G401 (cell line): ENCODE results near the gene OR8D1. TPM values are rescaled to one million over a fixed set of nuclear protein-coding genes. Genes with fewer than 3 reads are reported as not detected.

ENCODE experiments used
- DNase-seq: peaks from one replicate; pipeline ENCODE4 v3.0.0-alpha.2; 2015; ENCODE audit warnings: low spot score
- in situ Hi-C: cut with HindIII; loops from 2 replicates; pipeline ENCODE4 v1.10.0; 2016; ENCODE audit warnings: low sequenced_read_pairs, mixed read lengths
- total RNA-seq: library from RNA; depleted of rRNA; stranded (reverse); fragments of >200 nt; shearing (Covaris generic); gene quantifications from 2 replicates; pipeline ENCODE4 v1.2.3, GENCODE V29; 2014; rRNA removed

The OR8D1 gene
- total RNA-seq, result not detected in 2 replicates

DNA sequence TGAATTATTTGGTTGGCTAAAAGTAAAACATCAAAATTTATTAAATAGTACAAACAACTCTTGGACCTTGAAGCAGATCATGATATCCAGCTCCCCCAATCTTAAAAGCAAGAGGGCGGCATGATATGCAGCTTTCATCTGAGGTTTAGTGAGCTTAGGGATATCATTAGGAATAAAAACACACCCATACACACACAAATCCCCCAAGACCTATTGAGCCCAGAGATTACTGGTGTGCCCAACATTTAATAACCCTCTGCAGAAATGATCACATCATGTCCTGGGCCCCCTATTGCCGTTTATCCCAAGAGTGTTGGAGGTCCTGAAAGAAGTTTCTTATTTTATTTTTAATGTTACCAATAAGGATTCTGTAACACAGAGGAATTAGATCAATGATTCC is at the start of gene OR8D1:
Gene OR8D1, minus strand, starts transcription at position 101 of the 400 bp plus-strand sequence. CDS start 3,183 bp downstream, outside the sequence.
- in situ Hi-C loops, result no loop called here
- DNase-seq, result no peak

DNA sequence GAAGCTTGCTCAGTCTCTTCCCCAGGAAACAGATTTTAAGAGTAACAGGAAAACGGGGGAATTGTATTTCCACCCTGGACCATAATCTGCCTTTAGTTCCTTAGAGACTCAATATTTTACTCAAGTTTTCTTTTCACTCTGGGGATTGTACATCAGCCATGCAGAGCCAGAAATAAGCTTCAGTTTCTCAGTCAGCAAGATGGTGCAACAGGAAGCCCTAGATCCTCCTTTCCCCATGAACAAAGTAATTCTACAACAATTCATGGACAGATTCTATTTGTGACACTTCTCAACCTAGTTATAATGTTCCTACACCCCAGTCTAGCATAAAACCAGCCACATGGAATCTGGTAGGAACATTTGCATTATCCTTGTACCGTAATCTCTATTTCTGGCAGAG is 45.8 kb upstream of the OR8D1 start:
- DNase-seq, result no peak
- in situ Hi-C loops, result no loop called here

DNA sequence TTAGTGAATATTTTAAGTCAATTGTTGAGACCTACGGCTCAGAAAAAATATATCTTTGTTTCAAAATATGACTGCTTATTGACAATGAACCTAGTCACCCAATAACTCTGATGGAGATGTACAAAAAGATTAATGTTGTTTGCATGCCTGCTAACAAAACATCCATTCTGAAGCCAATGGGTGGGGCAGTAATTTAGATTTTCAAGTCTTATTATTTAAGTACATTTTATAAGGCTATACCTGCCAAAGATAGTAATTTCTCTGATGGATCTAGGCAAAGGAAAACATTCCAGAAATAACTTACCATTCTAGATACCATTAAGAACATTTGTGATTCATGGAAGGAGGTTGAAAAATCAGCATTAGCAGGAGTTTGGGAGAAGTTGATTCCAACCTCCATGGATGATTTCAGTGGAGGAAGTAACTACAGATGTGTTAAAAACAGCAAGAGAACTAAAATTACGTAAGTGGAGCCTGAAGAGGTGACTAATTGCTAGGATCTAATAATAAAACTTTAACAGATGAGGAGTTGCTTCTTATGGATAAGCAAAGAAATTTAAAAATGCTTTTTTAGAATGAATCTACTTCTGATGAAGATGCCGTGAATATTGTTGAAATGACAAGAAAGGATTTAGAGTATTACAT is 32.7 kb upstream of the OR8D1 start:
- in situ Hi-C loops, result no loop called here
- no peak for DNase-seq

DNA sequence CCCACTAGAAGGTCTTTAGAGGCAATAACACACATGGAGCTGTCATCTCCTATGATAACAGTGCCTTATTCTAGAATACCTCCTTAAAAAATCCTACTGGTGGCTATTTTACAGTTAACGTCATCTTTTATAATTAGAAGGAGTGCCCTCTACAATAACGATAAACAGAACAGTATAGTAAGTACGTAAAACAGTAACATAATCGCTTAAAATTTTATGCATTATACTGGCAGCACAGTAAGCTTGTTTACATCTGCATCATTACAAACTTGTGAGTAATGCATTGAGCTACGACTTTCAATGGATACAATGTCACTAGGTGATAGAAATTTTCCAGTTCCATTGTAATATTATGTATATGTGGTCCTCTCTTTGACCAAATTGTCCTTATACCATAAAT is 30.6 kb upstream of the OR8D1 start:
- in situ Hi-C loops, result no loop called here
- no peak for DNase-seq

DNA sequence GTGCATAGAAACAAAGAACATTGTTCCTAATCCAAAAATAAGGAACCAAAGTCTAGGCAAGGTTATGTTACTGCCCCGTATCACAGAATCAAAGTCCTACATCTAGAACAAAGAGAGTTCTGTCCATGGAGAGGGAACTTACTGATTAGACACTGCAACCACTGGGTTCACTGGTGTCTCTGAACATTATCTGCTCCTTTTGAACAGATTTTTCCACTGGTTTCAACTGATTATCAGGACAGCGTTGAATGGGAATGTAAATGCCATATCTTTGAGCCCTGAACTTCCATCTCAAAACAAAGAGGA is 26.3 kb upstream of the OR8D1 start:
- in situ Hi-C loops, result no loop called here
- no peak for DNase-seq

DNA sequence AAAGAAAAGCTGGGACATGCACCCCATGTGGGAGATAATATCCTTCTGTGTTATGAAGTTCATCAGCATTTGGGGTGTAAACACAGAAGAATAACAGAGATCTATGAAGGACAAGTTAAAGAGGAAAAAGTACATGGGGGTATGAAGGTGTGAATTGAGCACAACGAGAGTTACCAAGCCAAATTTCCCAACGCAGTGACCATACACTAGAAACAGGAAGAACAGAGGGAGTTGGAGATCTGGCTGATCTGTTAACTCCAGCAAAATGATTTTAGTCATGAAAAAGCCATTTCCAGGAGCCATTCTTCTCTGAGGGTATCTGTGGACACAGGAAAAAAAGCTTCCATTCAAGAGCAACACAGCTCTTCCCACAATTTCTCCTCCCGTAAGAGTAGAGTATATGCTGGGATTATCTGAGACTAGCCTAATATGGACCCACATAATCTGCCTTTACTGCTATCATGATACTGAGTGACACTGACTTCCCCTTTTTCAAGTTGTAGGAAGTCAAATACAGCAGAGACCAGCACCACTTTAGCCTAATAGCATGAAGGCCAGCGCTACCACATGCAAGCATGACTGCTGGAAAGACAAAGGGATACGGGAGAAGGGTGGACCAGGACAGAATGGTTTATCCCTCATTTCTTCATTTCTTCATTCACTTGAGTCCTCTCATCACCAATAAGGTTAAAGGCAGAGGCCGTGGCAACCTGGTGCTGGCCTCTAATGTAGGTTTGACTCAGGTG is 25.8 kb upstream of the OR8D1 start:
- in situ Hi-C loops, result no loop called here
- DNase-seq, result no peak

DNA sequence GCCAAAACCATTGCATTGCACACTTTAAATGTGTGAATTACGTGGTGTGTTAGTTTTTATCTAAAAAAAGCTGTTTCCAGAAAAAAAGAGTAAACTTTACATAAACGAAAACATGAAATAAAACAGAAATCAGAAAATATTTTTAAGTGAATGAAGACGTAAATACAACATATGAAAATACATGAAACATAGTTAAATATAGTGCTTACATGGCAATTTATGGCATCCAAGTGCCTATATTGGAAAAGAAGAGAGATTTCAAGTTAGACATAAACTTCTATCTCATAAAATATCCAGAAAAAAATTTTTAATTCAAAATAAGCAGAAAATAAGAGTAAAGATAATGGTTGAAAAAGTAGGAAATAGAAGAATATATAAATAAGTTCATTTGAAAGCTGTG is 18.1 kb upstream of the OR8D1 start:
- DNase-seq, result no peak
- in situ Hi-C loops, result no loop called here

DNA sequence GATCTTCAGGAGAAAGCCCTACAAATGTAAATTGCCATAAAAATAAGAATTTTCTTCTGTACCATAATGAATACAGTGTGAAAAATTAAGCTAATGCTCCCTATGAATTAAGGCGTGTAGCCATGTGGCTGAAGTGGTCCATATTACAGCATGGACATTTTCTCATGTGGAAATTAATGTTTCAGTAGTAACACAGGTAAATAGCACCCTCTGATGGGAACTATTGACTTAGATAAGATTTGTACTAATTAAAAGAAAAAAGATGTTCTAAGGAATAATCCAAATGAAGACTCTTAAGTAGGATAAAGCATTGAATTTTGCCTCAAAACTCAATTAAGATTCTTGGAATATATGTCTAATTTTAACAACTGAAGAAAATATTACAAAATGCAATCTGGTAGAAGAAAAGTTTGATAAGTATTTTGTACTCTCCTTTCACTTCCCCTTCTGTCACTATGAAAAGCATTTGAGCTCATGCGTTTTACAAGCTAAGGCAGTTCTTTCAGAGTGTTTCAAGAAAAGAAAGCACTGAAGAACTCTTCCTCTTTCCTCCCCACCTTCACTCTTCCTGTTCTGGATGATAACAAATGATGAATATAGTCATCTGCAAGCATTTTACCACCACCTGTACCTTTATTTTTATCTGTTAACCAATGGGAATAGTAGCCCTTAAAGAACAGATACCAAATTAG is 16.2 kb upstream of the OR8D1 start:
- in situ Hi-C loops, result no loop called here
- no peak for DNase-seq

DNA sequence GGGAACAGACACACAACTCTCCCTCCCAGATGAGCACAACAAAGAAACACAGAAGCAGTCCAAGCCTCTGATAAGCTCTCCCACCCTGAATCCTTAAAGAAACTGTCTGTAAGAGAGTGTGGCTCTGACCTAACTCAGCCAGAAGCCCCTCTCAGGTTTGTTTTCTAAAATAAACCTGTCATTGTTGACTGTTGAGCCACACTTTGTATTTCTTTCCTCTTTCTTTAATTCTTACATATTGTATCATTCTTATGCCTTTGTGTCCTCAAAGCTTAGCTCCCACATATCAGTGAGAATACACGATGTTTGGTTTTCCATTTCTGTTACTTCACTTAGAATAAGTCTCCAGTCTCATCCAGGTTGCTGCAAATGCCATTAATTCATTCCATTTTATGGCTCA is 14.0 kb upstream of the OR8D1 start:
- in situ Hi-C loops, result no loop called here
- DNase-seq, result no peak

DNA sequence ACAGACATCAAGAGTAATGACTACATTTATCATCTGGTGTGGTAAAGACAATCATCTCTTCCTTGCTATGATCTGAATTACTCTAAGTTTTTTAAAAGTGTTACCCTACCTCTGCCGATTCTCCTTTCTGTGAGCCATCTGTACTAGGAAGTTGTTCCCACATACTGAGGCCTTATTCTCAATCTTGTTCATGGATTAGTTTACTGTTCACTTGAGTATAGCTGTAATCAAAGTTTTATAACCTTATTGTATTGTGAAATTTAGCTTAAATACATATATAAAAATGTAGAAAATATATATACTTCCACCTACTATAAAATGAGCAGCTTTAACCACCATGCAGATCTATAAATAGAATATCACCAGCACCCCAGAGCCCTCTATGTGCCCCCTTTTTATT is 8.6 kb upstream of the OR8D1 start:
- in situ Hi-C loops, result no loop called here
- no peak for DNase-seq

DNA sequence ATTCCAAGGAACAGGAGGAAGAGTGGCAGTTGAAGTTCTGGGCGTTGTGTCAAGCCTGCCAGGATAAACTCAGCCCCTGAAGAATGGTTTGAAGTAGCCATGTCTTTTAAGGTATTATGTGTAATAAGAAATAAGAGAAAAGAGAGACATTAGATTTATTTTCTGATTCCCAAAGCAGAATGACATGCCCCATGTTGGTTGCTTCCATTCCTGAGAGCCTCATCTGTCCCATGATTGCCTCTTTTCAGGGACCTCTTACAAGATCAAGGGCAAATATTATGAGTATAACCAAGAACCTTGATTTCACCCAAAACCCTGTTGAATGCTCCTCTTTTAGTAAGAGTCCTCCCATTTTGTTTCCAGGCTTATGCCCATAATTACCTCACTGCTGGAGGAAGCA is 6.3 kb upstream of the OR8D1 start, which contains the start of gene OR8D2:
Gene OR8D2, minus strand, starts transcription at position 101 of the 400 bp plus-strand sequence. Its CDS starts 0 bp downstream, at position 101.
- DNase-seq, result no peak
- in situ Hi-C loops, result no loop called here

DNA sequence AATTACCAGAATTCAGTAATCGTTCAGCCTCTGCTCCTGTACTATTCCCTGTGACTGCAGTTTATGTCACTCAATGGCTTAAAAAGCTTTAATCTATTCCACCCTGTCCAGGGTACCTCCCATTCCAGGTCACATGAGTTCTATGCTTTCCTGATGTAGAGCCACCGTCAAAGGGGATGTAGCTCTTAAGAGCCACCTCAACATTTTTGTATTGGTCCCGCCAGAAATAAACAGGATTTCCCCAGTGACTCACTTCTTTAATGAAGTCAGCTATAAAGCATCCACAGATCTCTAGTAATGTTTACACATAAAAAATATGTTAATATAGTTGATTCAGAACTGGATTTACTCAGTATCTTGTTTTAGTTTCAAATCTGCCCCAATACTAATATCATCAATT is 1.3 kb upstream of the OR8D1 start:
- no peak for DNase-seq
- in situ Hi-C loops, result no loop called here

DNA sequence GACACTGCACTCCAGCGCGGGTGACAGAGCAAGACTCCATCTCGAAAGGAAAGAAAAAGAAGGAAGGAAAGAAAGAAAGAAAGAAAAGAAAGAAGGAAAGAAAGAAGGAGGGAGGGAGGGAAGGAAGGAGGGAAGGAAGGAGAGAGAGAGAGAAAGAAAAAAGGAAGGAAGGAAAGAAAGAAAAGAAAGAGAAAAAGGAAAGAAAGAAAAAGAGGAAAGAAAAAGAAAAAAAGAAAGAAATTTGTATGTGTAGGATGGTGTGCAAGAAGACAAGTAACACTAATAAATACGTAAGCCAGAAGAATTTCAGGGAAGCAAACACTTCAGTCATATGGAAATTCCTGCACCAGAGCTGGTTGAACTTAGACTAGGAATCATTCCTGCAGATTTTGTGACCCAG is 618 bp downstream of the OR8D1 start:
- no peak for DNase-seq
- in situ Hi-C loops, result no loop called here

DNA sequence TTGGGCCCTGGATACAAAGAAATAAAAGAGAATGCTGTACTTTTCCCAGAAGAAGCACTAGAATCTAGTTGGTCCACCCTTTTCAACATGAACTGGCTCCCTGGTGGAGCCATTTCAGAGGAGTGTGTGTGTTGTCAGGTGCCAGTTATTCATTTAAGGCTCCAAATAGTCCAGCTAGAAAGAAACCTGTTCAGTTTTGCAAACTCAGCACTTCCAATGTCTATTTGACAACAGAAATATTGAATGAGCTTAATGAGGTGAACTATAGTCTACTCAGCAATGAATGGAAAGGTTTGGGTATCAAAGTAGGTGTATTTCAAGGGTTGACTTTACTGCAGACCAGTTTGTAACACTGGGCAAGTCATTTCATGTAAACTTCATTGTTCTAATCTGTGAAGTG is 2.1 kb downstream of the OR8D1 start:
- in situ Hi-C loops, result no loop called here
- no peak for DNase-seq

DNA sequence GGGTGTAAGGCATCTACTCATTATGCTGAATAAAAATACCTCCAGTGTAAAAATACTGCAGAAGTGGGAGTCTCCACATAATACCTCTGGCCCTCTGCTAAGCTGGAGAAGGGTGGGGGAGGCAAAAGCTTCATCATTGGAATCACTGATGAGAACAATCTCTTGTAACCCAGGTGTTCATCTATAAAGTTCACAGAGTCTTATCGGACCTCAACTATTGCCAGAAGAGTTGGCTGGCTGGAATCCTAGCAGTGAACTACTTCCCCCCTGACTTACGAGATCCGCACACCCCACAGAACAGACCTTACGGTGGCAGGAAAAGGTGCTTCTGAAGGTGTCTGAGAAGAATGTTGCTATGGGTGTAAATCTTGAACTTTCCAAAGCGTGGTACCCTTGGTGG is 2.5 kb downstream of the OR8D1 start:
- in situ Hi-C loops, result no loop called here
- no peak for DNase-seq

DNA sequence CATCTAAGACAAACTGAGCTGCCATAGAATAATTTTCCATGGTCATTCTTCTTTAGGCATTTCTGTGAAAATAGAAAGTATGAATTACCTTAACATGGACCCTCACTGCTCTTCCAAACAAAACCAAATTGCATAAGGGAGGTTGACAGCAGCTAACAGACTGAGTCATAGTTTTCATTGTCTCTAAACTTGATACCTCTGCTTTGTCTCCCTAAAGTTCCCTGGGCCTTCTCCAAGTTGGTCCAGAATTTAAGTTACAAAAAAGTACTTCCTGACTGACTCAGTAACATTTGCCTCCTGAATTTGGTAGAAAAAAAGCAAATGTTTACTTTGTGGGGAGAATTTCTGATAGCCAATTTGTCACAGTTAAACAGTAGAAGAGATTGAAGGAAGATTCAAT is 3.0 kb downstream of the OR8D1 start:
- no peak for DNase-seq
- in situ Hi-C loops, result no loop called here

DNA sequence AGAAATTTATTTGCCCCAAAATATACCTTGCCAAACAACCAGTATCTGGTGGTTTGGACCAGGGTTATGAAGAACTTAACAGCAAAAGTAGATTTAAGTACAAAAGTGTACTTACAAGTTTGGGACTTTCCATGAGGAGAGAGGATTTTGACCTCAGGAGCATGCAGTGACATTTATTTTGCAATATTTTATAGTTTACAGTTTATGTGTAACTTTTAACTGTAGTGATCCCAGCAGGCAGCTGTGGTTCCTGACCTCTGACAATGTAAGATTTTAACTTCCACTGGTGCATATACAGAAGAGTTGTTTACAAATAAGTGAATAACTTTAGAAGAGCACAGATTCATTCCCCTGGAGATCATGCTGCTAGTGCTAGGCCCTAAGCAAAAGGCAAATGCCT is 6.7 kb downstream of the OR8D1 start:
- DNase-seq, result no peak
- in situ Hi-C loops, result no loop called here

DNA sequence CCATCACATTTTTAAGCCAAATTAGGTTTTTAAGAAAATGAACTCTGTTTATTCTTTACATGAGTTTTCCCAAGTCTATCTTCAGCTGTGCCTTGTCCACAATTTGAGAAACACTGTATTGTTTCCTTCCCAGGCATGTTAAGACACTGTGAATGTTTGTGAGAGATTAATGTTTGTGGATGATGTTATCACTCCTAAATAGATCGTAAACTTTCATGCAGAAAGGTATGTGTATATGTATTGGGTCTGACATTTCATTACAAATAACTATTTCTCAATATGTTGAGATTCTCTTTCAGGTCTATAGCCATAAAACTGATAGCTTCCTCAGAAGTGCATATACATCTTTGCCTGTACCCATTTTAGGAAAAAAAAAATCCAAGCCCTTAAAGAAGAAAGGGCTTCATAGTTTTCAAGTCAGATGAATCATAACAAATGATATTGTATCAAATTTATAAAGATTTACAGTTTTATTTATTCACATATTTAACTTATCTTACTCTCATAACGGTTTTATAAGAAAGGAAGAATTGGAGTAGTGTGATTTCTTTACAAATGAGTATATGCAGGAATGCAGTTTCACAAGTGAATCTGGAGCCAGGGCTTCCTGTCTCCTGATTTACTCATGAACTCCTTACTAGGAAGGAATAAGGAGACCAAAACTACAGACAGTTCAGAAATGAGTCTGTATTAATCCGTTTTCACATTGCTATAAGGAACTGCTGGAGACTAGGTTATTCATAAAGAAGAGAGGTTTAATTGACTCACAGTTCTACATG is 11.2 kb downstream of the OR8D1 start:
- DNase-seq, result no peak
- in situ Hi-C loops, result no loop called here

DNA sequence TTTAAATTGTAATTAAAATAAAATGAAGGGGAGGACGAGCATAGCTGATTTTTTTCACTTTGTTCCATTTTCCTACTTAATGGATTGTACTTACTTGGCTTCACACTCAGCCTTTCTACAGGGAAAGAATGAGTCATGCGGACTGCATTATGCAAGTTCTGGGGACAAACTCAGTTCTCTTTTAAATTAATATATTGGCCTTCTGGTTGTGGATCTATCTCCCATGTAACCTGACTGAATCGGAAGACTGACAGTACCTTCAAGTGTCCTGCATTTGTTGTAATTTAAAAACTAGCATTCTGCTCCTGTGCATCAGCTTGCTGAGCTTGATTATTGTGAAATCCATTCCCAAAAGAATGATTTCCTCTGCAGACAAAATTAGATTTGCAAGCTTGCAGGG is 12.2 kb downstream of the OR8D1 start:
- DNase-seq, result no peak
- in situ Hi-C loops, result no loop called here

DNA sequence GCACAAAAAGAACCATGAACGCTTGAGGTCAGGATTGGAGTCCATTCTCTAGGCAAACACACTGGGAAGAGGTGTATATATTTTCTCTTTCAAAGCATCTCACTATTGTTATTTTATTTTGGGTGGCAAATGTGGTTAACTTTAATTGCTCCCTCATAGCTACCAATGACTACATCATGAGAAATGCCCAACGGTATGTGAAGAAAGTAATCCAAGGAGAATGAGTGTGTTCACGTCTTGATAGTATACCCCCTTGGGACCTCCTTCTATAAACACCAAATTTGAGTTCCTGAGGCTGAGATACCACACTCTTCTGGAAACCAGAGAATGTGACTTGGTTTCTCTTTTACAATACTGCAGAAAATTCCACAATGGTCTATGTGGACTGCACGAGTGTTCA is 15.8 kb downstream of the OR8D1 start:
- in situ Hi-C loops, result no loop called here
- DNase-seq, result no peak
